CD4-positive, alpha-beta T cell (primary cell): Measurements from ENCODE around the gene PPP1R9A. TPM values are rescaled to one million over a fixed set of nuclear protein-coding genes. Genes with fewer than 3 reads are reported as not detected.

Source experiments
- ATAC-seq: fragments of 200-7000 bp; cut with Tn5 transposase; one replicate; pipeline ENCODE4 v1.10.0; 2022; ENCODE audit warnings: mild to moderate bottlenecking; ENCODE audit not compliant: poor library complexity
- CTCF ChIA-PET: fragments of 350-600 bp; sonication (Branson Sonifier 250); formaldehyde crosslinking; loops from one replicate; lab custom pipeline; 2021; ENCODE audit warnings: antibody characterized with exemption, inconsistent platforms; lab: Charles Lee
- POLR2A ChIA-PET: fragments of 350-600 bp; sonication (Branson Sonifier 250); formaldehyde crosslinking; loops from one replicate; lab custom pipeline; 2021; ENCODE audit warnings: antibody characterized with exemption, inconsistent platforms; lab: Charles Lee
- DNase-seq, 14 experiments: peaks; one replicate each; pipeline ENCODE4 v3.0.0-alpha.2; 2013 to 2020; ENCODE audit warnings: mixed read lengths in 2 of 14
- H3K27ac ChIP-seq, 2 donors: one replicate each; pipeline versions ENCODE4 v1.5.1 to v1.7.0; 2013; ENCODE audit warnings: low read length in 2 of 2, low read depth in 1 of 2, mild to moderate bottlenecking in 1 of 2
- H3K27me3 ChIP-seq, 2 experiments: 1 replicate in 1 of 2; 2 replicates in 1 of 2; pipeline versions ENCODE4 v1.6.1 to v1.7.0; 2013; ENCODE audit warnings: low read length in 2 of 2, control low read depth in 1 of 2, mild to moderate bottlenecking in 1 of 2, moderate library complexity in 1 of 2; ENCODE audit not compliant: insufficient read depth in 2 of 2, control insufficient read depth in 1 of 2
- H3K36me3 ChIP-seq: one replicate; pipeline ENCODE4 v1.6.1; 2013; ENCODE audit warnings: low read length, control low read depth; ENCODE audit not compliant: insufficient read depth
- H3K4me1 ChIP-seq: one replicate; pipeline ENCODE4 v1.6.1; 2013; ENCODE audit warnings: low read length, control low read depth; ENCODE audit not compliant: insufficient read depth
- H3K4me3 ChIP-seq: one replicate; pipeline ENCODE4 v1.5.1; 2013; ENCODE audit warnings: mild to moderate bottlenecking, low read length, moderate library complexity
- H3K9me3 ChIP-seq, 2 experiments: 1 replicate in 1 of 2; 2 replicates in 1 of 2; pipeline versions ENCODE4 v1.6.1 to v1.7.0; 2013; ENCODE audit warnings: low read length in 2 of 2, mild to moderate bottlenecking in 2 of 2, control low read depth in 1 of 2, moderate library complexity in 1 of 2; ENCODE audit not compliant: control insufficient read depth in 1 of 2, insufficient read depth in 1 of 2
- H3K27ac Mint-ChIP-seq: one replicate; pipeline ENCODE4 v1.8.0; 2020; ENCODE audit warnings: mixed read lengths
- H3K27me3 Mint-ChIP-seq: one replicate; pipeline ENCODE4 v1.8.0; 2021; ENCODE audit warnings: mixed read lengths
- H3K36me3 Mint-ChIP-seq: one replicate; pipeline ENCODE4 v1.8.0; 2021; ENCODE audit warnings: low read depth, mixed read lengths
- H3K4me1 Mint-ChIP-seq: one replicate; pipeline ENCODE4 v1.8.0; 2021; ENCODE audit warnings: low read depth, mixed read lengths
- H3K4me3 Mint-ChIP-seq: one replicate; pipeline ENCODE4 v1.8.0; 2020; ENCODE audit warnings: mild to moderate bottlenecking, mixed read lengths
- H3K9me3 Mint-ChIP-seq: one replicate; pipeline ENCODE4 v1.8.0; 2020; ENCODE audit warnings: mixed read lengths
- intact Hi-C, 2 experiments: fragments of 100-400 bp; cut with DNase I in 1 of 2; cut with micrococcal nuclease in 1 of 2; formaldehyde crosslinking; loops; one replicate each; pipeline versions ENCODE4 v1.15.1 to v1.9.0; 2023 to 2025; cut with DNase I, micrococcal nuclease
- total RNA-seq, 174 experiments: library from RNA in 2 of 174; stranded (reverse) in 2 of 174; gene quantifications; one replicate each; pipeline ENCODE4 v1.2.3 and lab custom pipeline; 2021 to 2026
- TF ChIP-seq, protein P1 (sequence below): fragments of 200-600 bp; IDR thresholded peaks from one replicate; pipeline ENCODE4 v1.8.0; 2022; ENCODE audit warnings: antibody characterized with exemption, mild to moderate bottlenecking

PPP1R9A gene
- total RNA-seq, 2 experiments from 2014 or later = not detected

DNA sequence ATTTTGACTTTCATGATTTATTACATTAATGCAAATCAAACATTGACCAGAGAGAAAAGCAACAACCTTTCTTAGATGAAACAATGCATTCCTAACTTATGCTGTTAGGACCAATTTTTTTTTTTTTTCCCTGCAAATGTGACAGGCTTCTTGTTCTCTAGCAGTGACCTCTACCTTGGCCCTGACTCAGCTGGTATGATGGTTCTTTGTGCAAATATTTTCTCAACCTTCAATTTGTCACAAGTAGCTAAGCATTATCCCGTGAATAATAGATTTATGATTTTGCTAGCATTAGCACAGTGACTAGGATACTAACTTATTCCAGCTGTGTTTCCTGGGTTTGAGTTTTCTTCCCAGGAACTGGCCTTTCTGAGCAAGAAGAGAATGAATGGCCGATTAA is 64.9 kb downstream of the PPP1R9A start:
- no peak for ATAC-seq
- no peaks in the 10 kb centered on the region for H3K4me1 ChIP-seq
- H3K27me3 Mint-ChIP-seq = no peaks in the 10 kb centered on the region
- TF ChIP-seq, protein P1, sequence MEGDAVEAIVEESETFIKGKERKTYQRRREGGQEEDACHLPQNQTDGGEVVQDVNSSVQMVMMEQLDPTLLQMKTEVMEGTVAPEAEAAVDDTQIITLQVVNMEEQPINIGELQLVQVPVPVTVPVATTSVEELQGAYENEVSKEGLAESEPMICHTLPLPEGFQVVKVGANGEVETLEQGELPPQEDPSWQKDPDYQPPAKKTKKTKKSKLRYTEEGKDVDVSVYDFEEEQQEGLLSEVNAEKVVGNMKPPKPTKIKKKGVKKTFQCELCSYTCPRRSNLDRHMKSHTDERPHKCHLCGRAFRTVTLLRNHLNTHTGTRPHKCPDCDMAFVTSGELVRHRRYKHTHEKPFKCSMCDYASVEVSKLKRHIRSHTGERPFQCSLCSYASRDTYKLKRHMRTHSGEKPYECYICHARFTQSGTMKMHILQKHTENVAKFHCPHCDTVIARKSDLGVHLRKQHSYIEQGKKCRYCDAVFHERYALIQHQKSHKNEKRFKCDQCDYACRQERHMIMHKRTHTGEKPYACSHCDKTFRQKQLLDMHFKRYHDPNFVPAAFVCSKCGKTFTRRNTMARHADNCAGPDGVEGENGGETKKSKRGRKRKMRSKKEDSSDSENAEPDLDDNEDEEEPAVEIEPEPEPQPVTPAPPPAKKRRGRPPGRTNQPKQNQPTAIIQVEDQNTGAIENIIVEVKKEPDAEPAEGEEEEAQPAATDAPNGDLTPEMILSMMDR = no peak
- H3K27ac ChIP-seq = no peak overlapping the region
- H3K4me3 ChIP-seq = no peak overlapping the region
- peaks cover 2% of the 10 kb centered on the region for H3K9me3 Mint-ChIP-seq
- no peak for DNase-seq
- no peak overlapping the region for H3K27ac Mint-ChIP-seq
- ChIA-PET POLR2A (no interaction called here), CTCF (no interaction called here)
- no peaks in the 10 kb centered on the region for H3K27me3 ChIP-seq
- H3K36me3 ChIP-seq = no peaks in the 10 kb centered on the region
- H3K4me1 Mint-ChIP-seq = no peaks in the 10 kb centered on the region
- no peaks in the 10 kb centered on the region for H3K36me3 Mint-ChIP-seq
- peaks cover 0 to 12% of the 10 kb centered on the region in 2 experiments for H3K9me3 ChIP-seq
- no peak overlapping the region for H3K4me3 Mint-ChIP-seq
- intact Hi-C loops = no loop called here

DNA sequence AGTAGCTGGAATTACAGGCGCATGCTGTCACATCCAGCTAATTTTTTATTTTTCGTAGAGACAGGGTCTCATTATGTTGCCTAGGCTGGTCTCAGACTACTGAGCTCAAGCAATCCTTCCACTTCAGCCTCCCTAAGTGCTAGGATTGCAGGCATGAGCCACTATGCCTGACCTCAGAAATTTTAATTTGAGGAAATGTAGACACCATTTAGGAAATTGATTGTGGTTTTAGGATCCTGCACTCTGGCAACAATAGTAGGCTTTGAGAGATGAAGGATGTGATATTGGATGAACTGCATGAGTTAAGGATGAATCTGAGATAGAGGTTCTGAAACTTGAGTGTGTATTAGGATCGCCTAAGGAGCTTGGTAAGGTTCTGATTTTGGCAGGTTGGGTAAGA is 66.5 kb downstream of the PPP1R9A start:
- Histone ChIP-seq H3K36me3 (no peaks in the 10 kb centered on the region), H3K4me1 (no peaks in the 10 kb centered on the region), H3K9me3 (peaks cover 0 to 12% of the 10 kb centered on the region in 2 experiments), H3K27me3 (no peaks in the 10 kb centered on the region), H3K27ac (no peak overlapping the region), H3K4me3 (no peak overlapping the region)
- TF ChIP-seq, protein P1 = no peak
- H3K4me3 Mint-ChIP-seq = no peak overlapping the region
- ATAC-seq = no peak
- no peaks in the 10 kb centered on the region for H3K27me3 Mint-ChIP-seq
- H3K27ac Mint-ChIP-seq = no peak overlapping the region
- no peak for DNase-seq
- intact Hi-C loops = no loop called here
- H3K4me1 Mint-ChIP-seq = no peaks in the 10 kb centered on the region
- H3K9me3 Mint-ChIP-seq = no peaks in the 10 kb centered on the region
- POLR2A ChIA-PET = no interaction called here
- CTCF ChIA-PET = no interaction called here
- no peaks in the 10 kb centered on the region for H3K36me3 Mint-ChIP-seq

DNA sequence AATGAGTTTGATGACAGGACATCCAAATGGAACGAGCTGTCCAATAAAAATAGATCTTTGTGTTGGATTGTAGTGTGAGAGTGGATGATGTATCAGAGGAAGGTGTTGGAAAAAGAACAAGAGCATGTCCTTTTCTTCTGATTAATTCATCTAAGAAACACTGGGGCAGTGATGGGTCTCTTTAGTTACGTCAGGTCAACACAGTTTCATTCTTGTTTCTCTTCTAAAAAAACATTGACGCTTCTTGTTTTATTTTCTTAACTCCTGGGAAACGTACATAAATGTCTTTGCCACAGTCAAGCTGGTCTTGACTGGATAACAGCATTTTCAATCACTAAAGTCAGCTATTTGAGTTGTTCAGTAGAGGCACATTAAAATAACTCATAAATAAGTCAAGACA is 67.0 kb downstream of the PPP1R9A start:
- Histone ChIP-seq H3K27ac (no peak overlapping the region), H3K4me3 (no peak overlapping the region), H3K27me3 (no peaks in the 10 kb centered on the region), H3K9me3 (peaks cover 0 to 9% of the 10 kb centered on the region in 2 experiments), H3K4me1 (no peaks in the 10 kb centered on the region), H3K36me3 (no peaks in the 10 kb centered on the region)
- ATAC-seq = no peak
- no peak overlapping the region for H3K4me3 Mint-ChIP-seq
- POLR2A ChIA-PET = no interaction called here
- intact Hi-C loops = no loop called here
- no peak for DNase-seq
- H3K27ac Mint-ChIP-seq = no peak overlapping the region
- CTCF ChIA-PET = no interaction called here
- no peaks in the 10 kb centered on the region for H3K4me1 Mint-ChIP-seq
- H3K27me3 Mint-ChIP-seq = no peaks in the 10 kb centered on the region
- TF ChIP-seq, protein P1 = no peak
- no peaks in the 10 kb centered on the region for H3K9me3 Mint-ChIP-seq
- H3K36me3 Mint-ChIP-seq = no peaks in the 10 kb centered on the region
